GM12873 (cell line): ENCODE measurements around the gene FAAP20.

Source experiments
- CTCF ChIP-seq: IDR thresholded peaks from 2 replicates; pipeline ENCODE4 v1.5.1; 2012; ENCODE audit warnings: low read depth, mild to moderate bottlenecking, moderate library complexity, low read length, control low read depth; ENCODE audit not compliant: insufficient read depth; ENCODE audit errors: missing control alignments

The FAAP20 gene

GRCh38 chr1:2155788-2156187 lies 38.8 kb downstream of the FAAP20 start:
- no peak for TF ChIP-seq CTCF

- no peak for TF ChIP-seq CTCF
Observed at GRCh38 chr1:2155147-2155598, 39.4 kb downstream of the FAAP20 start.

- no peak for TF ChIP-seq CTCF
Observed at GRCh38 chr1:2154022-2154421, 40.5 kb downstream of the FAAP20 start.

GRCh38 chr1:2152954-2153353 lies 41.6 kb downstream of the FAAP20 start:
- TF ChIP-seq CTCF: no peak

GRCh38 chr1:2151911-2152310 lies 42.7 kb downstream of the FAAP20 start:
- TF ChIP-seq CTCF: no peak

GRCh38 chr1:2151252-2151651 lies 43.3 kb downstream of the FAAP20 start:
- no peak for TF ChIP-seq CTCF

GRCh38 chr1:2150801-2151200 lies 43.8 kb downstream of the FAAP20 start:
- no peak for TF ChIP-seq CTCF

- TF ChIP-seq CTCF: no peak
Observed at GRCh38 chr1:2148691-2149090, 45.9 kb downstream of the FAAP20 start.
